Esophagus squamous epithelium (tissue), 4 donors: ENCODE data around the gene STIMATE.

Experiments
- CTCF ChIP-seq, 6 experiments: fragments of 450-650 bp in 4 of 6; fragments of 200-600 bp in 2 of 6; sonication (generic) in 2 of 6; IDR thresholded peaks; one replicate each; pipeline ENCODE4 v1.5.1; 2016 to 2019; ENCODE audit warnings: antibody characterized with exemption in 6 of 6, mild to moderate bottlenecking in 4 of 6, moderate library complexity in 4 of 6
- POLR2A ChIP-seq, 4 donors: fragments of 450-650 bp; IDR thresholded peaks; one replicate each; pipeline ENCODE4 v1.6.1; 2017; ENCODE audit warnings: antibody characterized with exemption in 4 of 4, mild to moderate bottlenecking in 4 of 4, moderate library complexity in 3 of 4

DNA sequence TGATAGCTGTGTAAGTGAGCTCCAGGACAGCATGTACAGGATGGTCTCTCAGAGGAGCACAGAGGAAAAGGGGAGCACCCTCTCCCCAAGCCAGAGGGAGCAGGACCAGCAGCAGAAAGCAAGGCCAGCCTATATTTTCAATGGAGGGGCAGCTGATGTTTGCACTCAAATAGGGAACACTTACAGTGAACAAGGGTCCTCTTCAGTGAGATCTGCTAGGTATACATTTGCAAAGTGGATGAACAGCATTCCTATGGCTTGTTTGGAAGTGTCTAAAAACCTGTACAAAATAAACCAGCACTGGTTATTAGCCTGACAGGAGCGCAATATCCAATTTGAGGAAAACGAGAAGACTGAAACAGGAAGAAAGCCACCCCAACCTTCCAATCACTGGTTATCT, 44.9 kb downstream of the STIMATE start:
- TF ChIP-seq POLR2A (IDR thresholded peaks at IDR 0.05) (no peak), CTCF (IDR thresholded peaks at IDR 0.05) (no peak)
